HG02970 (cell line): ENCODE data around the gene DDA1.

ENCODE experiments used
- ATAC-seq: cut with Tn5 transposase; IDR thresholded peaks from one replicate; pipeline ENCODE4 v1.9.1; 2021; ENCODE audit warnings: mild to moderate bottlenecking, moderate library complexity, moderate number of reproducible peaks; ENCODE audit not compliant: unreplicated experiment, low FRiP score

The DDA1 gene

GRCh38 chr19:17309965-17310461 lies 650 bp downstream of the DDA1 start:
- ATAC-seq = no peak

- no peak for ATAC-seq
These were observed 2.3 kb downstream of the DDA1 start for GRCh38 chr19:17311455-17312188.

GRCh38 chr19:17312189-17313113 lies 3.1 kb downstream of the DDA1 start:
- no peak for ATAC-seq

- ATAC-seq = no peak
These were observed 4.7 kb downstream of the DDA1 start for GRCh38 chr19:17314007-17314593.

GRCh38 chr19:17318966-17319365 lies 9.6 kb downstream of the DDA1 start:
- no peak for ATAC-seq

- ATAC-seq = no peak
These were observed 10.3 kb downstream of the DDA1 start for GRCh38 chr19:17319473-17320238.

- ATAC-seq = no peak
These were observed 11.1 kb downstream of the DDA1 start for GRCh38 chr19:17320435-17320834.

GRCh38 chr19:17321655-17322489 lies 12.5 kb downstream of the DDA1 start:
- ATAC-seq = no peak

- no peak for ATAC-seq
These were observed 13.5 kb downstream of the DDA1 start for GRCh38 chr19:17322854-17323253.

GRCh38 chr19:17323300-17323963 lies 14.1 kb downstream of the DDA1 start:
- no peak for ATAC-seq

GRCh38 chr19:17323964-17324332 lies 14.6 kb downstream of the DDA1 start:
- ATAC-seq = no peak

GRCh38 chr19:17324357-17325114 lies 15.2 kb downstream of the DDA1 start:
- no peak for ATAC-seq

GRCh38 chr19:17325133-17325532 lies 15.8 kb downstream of the DDA1 start:
- ATAC-seq = no peak

- ATAC-seq = no peak
These were observed 16.7 kb downstream of the DDA1 start for GRCh38 chr19:17325881-17326594.

GRCh38 chr19:17326595-17326966 lies 17.2 kb downstream of the DDA1 start:
- no peak for ATAC-seq

- no peak for ATAC-seq
These were observed 17.8 kb downstream of the DDA1 start for GRCh38 chr19:17327068-17327653.
